GM15510 (cell line): ENCODE data around the gene RGS6.

Experiments
- POLR2A ChIP-seq: IDR thresholded peaks from 3 replicates; pipeline ENCODE4 v1.6.1; 2011; ENCODE audit warnings: borderline replicate concordance; ENCODE audit not compliant: insufficient read length; ENCODE audit errors: extremely low read depth

The RGS6 gene

GRCh38 chr14:72416081-72416849 is 484.0 kb downstream of the RGS6 start:
- no peak for TF ChIP-seq POLR2A

- TF ChIP-seq POLR2A: no peak
These were observed 484.7 kb downstream of the RGS6 start for GRCh38 chr14:72416892-72417291.

GRCh38 chr14:72418806-72419205 is 486.6 kb downstream of the RGS6 start:
- no peak for TF ChIP-seq POLR2A

GRCh38 chr14:72419226-72419775 is 487.1 kb downstream of the RGS6 start:
- no peak for TF ChIP-seq POLR2A

GRCh38 chr14:72420749-72421474 is 488.7 kb downstream of the RGS6 start:
- no peak for TF ChIP-seq POLR2A

GRCh38 chr14:72423957-72424356 is 491.7 kb downstream of the RGS6 start:
- no peak for TF ChIP-seq POLR2A

- TF ChIP-seq POLR2A: no peak
These were observed 498.2 kb downstream of the RGS6 start for GRCh38 chr14:72430457-72430856.

- no peak for TF ChIP-seq POLR2A
These were observed 500.5 kb downstream of the RGS6 start for GRCh38 chr14:72432748-72433147.

GRCh38 chr14:72433511-72433910 is 501.3 kb downstream of the RGS6 start:
- TF ChIP-seq POLR2A: no peak

- TF ChIP-seq POLR2A: no peak
These were observed 502.6 kb downstream of the RGS6 start for GRCh38 chr14:72434856-72435255.

GRCh38 chr14:72439707-72440106 is 507.5 kb downstream of the RGS6 start:
- no peak for TF ChIP-seq POLR2A

GRCh38 chr14:72443256-72443655 is 511.0 kb downstream of the RGS6 start:
- TF ChIP-seq POLR2A: no peak

GRCh38 chr14:72443991-72444441 is 511.8 kb downstream of the RGS6 start:
- no peak for TF ChIP-seq POLR2A

GRCh38 chr14:72444701-72445100 is 512.5 kb downstream of the RGS6 start:
- no peak for TF ChIP-seq POLR2A

- no peak for TF ChIP-seq POLR2A
These were observed 516.0 kb downstream of the RGS6 start for GRCh38 chr14:72448212-72448611.

- no peak for TF ChIP-seq POLR2A
These were observed 518.3 kb downstream of the RGS6 start for GRCh38 chr14:72450473-72451044.
